Measurements from ENCODE around the gene FZD8.

The FZD8 gene

DNA sequence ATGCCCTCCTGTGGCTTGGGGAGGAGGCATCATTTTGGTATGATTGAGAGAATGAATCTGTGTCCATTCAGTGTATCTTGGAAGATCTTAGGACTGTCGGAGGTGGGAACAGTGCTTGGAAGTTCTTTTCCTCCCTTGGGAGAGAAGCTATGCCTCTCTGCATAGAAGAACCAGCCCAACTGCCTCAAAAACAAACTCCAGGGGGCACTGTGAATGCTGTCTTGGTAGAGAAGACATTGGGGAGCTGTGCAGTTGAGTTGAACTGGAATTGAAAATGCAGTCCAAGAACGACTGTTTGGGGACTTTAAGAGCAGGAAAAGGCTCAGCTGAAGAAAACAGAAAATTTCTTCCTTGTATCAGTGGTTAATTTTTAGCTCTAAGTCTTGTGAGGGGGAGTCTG lies 41.9 kb downstream of the FZD8 start:
- DNase-seq, result no peak

DNA sequence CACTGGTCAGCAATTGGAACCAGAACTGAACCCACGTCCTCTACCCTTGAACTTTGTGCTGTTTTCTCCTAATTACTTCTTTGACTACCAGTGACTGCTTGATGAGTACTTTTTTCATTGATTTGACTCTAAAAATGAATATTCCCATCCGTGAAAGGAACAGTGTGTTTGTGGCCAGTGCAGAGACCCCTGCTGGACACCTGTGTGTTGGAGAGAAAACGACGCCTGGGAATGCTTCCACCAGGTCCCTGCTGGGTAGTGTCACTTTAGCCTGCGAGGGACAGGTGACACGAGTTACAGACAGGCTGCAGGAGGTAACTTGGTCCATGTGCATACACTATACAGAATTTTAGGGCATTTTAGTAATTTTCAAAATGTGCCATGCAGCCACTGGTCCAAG lies 43.7 kb downstream of the FZD8 start:
- DNase-seq, result no peak

- DNase-seq, result no peak
Observed at GRCh38 chr10:35595106-35595505, 47.0 kb downstream of the FZD8 start.

GRCh38 chr10:35594115-35595079 lies 47.7 kb downstream of the FZD8 start:
- DNase-seq, result no peak

- DNase-seq, result no peak
Observed at GRCh38 chr10:35592441-35592840, 49.7 kb downstream of the FZD8 start.

DNA sequence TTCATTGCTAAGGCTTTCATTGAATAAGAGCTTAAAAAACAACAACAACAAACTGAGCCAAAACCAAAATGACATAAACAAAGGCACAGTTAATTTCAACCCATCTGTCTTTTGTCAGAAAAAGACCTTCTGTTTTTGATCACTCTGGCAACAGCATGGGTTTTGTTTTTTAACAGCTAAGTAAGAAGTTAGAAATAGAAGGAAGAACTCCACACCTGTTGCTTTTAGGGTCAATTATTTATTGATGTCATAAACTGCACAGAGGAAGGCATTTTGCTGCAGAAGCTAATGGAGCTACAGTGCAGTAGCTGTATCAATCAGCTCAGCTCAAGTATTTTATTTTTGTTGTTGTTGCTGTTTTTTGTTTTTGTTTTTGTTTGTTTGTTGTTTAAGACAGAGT lies 53.3 kb downstream of the FZD8 start:
- DNase-seq, result no peak

Measured in activated CD4-positive, CD25-positive, alpha-beta regulatory T cell treated with anti-CD3 and anti-CD28 coated beads, Interleukin-2, amount 50 U/mL, for 72 hours (primary cell).